Measurements from ENCODE around the gene GPR37.

GRCh38 chr7:124762611-124763143, 2.9 kb downstream of the GPR37 start:
- TF ChIP-seq POLR2A (IDR thresholded peaks at IDR 0.05) (no peak), CTCF (IDR thresholded peaks at IDR 0.05) (no peak), POLR2AphosphoS5 (IDR thresholded peaks at IDR 0.05) (no peak)

Data from prostate gland (tissue), 2 donors.